ENCODE data around the gene OR2Y1.

OR2Y1 gene

DNA sequence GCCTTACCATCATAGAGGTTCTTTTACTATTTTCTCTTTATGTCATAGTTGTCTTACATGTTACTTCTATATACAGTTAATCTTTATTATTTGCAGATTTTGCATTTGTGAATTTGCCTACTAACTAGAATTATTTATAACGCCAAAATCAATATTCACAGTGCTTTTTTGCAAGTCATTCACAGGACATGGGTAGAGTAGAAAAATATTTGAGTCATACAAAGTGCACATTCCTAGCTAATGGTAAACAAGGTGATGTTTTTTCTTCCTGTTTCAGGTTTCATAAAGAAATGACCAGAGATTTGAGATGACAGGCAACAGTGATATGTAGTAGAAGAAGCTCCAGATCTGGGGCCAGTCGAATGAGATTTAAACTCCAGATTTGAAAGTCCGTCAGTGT lies 30.0 kb upstream of the OR2Y1 start:
- TF ChIP-seq, protein P1, sequence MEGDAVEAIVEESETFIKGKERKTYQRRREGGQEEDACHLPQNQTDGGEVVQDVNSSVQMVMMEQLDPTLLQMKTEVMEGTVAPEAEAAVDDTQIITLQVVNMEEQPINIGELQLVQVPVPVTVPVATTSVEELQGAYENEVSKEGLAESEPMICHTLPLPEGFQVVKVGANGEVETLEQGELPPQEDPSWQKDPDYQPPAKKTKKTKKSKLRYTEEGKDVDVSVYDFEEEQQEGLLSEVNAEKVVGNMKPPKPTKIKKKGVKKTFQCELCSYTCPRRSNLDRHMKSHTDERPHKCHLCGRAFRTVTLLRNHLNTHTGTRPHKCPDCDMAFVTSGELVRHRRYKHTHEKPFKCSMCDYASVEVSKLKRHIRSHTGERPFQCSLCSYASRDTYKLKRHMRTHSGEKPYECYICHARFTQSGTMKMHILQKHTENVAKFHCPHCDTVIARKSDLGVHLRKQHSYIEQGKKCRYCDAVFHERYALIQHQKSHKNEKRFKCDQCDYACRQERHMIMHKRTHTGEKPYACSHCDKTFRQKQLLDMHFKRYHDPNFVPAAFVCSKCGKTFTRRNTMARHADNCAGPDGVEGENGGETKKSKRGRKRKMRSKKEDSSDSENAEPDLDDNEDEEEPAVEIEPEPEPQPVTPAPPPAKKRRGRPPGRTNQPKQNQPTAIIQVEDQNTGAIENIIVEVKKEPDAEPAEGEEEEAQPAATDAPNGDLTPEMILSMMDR (IDR thresholded peaks at IDR 0.05) = no peak

DNA sequence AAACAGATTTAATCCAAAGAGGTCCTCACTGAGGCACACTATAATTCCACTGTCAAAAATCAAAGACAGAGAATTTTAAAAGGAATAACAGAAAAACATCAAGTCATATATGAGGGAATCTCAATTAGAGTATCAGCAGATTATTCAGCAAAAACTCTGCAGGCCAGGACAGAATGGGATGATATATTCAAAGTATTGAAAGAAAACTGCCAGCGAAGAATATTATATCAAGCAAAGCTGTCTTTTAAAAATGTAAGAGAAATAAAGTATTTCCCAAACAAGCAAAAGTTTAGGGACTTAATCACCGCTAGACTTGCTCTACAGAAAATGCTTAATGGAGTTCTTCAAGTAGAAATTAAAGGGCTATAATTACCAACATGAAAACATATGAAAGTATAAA lies 15.7 kb upstream of the OR2Y1 start:
- TF ChIP-seq, protein P1 (IDR thresholded peaks at IDR 0.05) = no peak

DNA sequence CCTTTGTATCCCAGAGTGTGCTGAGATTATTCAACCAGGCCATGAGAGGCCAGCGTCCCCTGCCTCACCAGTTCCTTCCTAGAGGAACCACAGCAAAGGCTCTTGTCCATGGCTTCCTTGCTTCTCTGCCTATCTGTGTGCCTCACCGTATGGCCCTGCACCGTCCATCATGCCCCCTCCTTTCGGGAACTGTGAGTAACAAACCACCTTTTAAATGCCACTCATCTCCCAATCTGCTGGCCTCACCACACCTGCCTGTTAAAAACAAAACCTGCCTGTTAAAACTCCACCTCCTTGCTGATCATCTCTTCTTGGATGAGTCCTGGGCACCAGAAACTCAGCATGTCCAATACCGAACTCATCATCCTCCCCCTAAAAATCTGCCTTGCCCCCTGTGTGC lies 4.4 kb upstream of the OR2Y1 start:
- TF ChIP-seq, protein P1 (IDR thresholded peaks at IDR 0.05) = no peak

DNA sequence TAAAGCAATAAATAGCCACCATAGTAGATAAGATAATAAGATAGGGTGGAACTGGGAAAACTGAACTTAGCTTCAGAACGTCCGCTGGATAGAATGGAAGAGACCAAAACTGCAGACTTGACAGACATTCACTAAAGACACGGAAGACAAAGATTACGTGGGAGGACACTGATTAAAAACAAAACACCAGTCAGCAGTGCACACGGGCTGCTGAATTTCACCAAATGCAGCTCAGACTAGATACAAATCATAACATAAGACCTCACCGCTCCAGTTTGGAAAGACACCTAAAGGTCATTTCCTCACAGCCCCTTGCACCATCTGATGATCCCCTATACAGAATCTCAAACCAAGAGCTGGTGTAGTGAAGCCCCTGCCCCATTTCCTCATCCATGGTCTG lies 2.9 kb upstream of the OR2Y1 start:
- TF ChIP-seq, protein P1 (IDR thresholded peaks at IDR 0.05) = no peak

DNA sequence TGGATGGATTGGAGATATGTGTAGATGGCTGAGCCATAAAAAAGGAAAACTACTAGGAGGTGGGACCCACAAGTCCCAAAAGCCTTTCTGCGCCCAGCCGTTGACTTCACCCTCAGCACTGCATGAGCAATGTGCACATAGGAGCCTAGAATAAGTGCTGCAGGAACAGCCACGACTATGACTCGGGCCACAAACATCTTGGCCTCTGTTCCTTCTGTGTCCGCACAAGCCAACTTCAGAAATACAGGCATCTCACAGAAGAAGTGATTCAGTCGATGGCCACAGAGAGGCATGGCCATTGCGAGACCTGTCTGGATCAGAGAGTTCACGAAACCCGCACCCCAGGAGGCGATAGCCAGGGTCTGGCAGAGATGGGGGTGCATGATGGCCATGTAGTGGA lies 587 bp downstream of the OR2Y1 start:
- TF ChIP-seq, protein P1 (IDR thresholded peaks at IDR 0.05) = no peak

DNA sequence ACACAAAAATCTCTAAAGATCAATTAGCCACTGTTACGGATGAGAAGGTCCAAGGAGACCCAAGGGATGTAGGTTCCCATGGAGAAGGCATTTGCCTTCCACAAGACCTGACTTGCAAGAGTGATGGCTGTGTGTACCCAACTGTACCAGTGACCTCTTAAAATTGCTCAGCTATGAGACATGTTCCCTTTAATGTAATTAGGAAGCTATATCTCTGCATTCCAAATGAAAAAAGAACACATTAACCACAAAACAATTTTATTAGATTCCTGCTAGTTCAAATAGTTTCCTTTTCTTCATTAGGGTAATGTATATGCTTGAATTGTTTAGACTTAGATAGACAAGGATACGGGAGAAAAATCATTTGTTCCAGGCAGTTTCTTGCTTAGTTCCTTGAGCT lies 3.3 kb downstream of the OR2Y1 start:
- TF ChIP-seq, protein P1 (IDR thresholded peaks at IDR 0.05) = no peak

DNA sequence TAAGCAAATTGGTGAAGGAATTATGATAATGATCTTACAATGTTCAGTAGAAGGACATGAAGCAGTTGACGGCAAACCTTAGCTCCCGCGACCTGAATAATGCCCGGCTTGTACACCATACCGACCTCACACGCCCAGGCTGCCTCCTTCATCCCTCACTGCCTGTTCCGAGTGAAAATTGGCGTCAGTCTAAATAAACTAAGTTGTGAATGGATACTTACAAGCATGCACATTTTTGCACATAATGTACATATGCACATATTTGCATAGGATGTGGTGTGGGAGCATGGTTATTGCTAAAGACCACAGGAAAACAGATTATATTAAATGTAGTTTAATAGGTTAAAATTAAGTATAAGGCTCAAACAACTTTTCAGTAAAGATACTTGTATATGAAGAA lies 14.9 kb downstream of the OR2Y1 start:
- TF ChIP-seq, protein P1 (IDR thresholded peaks at IDR 0.05) = no peak

DNA sequence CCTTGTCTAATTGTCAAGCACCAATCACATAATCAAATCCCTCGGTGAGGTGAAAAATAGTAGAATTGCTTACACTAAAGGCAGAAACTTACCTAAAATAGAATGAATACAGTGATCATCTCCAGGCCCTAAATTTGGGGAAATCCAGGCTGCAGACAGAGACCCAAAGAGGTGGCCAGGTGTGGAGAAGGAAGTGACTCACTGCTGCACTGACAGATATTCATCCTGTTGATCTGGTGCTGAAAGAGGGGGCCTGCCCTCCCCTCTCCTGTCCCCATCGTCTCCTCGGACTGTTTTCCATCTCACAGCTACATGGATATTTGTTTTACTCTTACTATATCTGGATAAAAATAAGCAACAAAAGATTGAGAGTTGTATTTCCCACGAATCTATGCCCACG lies 15.9 kb downstream of the OR2Y1 start:
- TF ChIP-seq, protein P1 (IDR thresholded peaks at IDR 0.05) = no peak

Measured in LNCAP (cell line).